ENCODE results near the gene TPO. TPM values are rescaled to one million over a fixed set of nuclear protein-coding genes. Genes with fewer than 3 reads are reported as not detected.

The TPO gene
- total RNA-seq, 1 experiment from 2014 or later: not detected

- Mint-ChIP-seq H3K4me3 (no peak overlapping the region), H3K27ac (no peak overlapping the region), H3K36me3 (no peaks in the 10 kb centered on the region), H3K27me3 (ENCODE audit: low read depth) (no peaks in the 10 kb centered on the region), H3K4me1 (peaks cover 3% of the 10 kb centered on the region; the same call in 1 of the 2 replicates), H3K9me3 (no peaks in the 10 kb centered on the region)
- TF ChIP-seq E2F4 (CRISPR knock-in tag; IDR thresholded peaks at IDR 0.05; ENCODE audit: borderline replicate concordance, low read depth) (no peak), TEAD1 (CRISPR knock-in tag; IDR thresholded peaks at IDR 0.05) (no peak), RORB (CRISPR knock-in tag; IDR thresholded peaks at IDR 0.05) (no peak), NFATC4 (CRISPR knock-in tag; IDR thresholded peaks at IDR 0.05) (no peak), CREM (CRISPR knock-in tag; IDR thresholded peaks at IDR 0.05) (no peak)
- no peak for ATAC-seq
- CTCF ChIA-PET: interaction anchor here (0.7 to 3.2 kb wide), 2 partner anchors 54 to 1071 kb away, joined by 5 to 8 read pairs; no protein-coding TSS in a partner anchor
- peak; percentile 3 for DNase-seq (ENCODE audit: low spot score)
- POLR2A ChIA-PET: no interaction called here
These were observed 83.1 kb downstream of the TPO start for GRCh38 chr2:1496359-1496821.

GRCh38 chr2:1497122-1497611 lies 83.9 kb downstream of the TPO start:
- Mint-ChIP-seq H3K9me3 (no peaks in the 10 kb centered on the region), H3K27ac (no peak overlapping the region), H3K4me3 (no peak overlapping the region), H3K36me3 (no peaks in the 10 kb centered on the region), H3K4me1 (no peaks in the 10 kb centered on the region), H3K27me3 (ENCODE audit: low read depth) (no peaks in the 10 kb centered on the region)
- DNase-seq (ENCODE audit: low spot score): peak; percentile 8
- no peak for ATAC-seq
- CTCF ChIA-PET: interaction anchor here (3.2 kb wide), 1 partner anchor 54 kb away, joined by 8 read pairs; no protein-coding TSS in a partner anchor
- POLR2A ChIA-PET: no interaction called here
- no peak for TF ChIP-seq ZNF416 (CRISPR knock-in tag; IDR thresholded peaks at IDR 0.05)
- no peak for TF ChIP-seq SOX15 (CRISPR knock-in tag; IDR thresholded peaks at IDR 0.05)
- no peak for TF ChIP-seq USF1 (CRISPR knock-in tag; IDR thresholded peaks at IDR 0.05)
- no peak for TF ChIP-seq CREB1 (CRISPR knock-in tag; IDR thresholded peaks at IDR 0.05)
- no peak for TF ChIP-seq ARID4B (CRISPR knock-in tag; IDR thresholded peaks at IDR 0.05; ENCODE audit: borderline replicate concordance)
- TF ChIP-seq ZNF281 (CRISPR knock-in tag; IDR thresholded peaks at IDR 0.05): no peak
- no peak for TF ChIP-seq TEAD1 (CRISPR knock-in tag; IDR thresholded peaks at IDR 0.05)
- no peak for TF ChIP-seq AFF4 (CRISPR knock-in tag; IDR thresholded peaks at IDR 0.05; ENCODE audit: borderline replicate concordance)
- TF ChIP-seq PREB (CRISPR knock-in tag; IDR thresholded peaks at IDR 0.05; ENCODE audit: borderline replicate concordance): no peak
- no peak for TF ChIP-seq GRHL2 (CRISPR knock-in tag; IDR thresholded peaks at IDR 0.05; ENCODE audit: insufficient replicate concordance, severe bottlenecking)
- no peak for TF ChIP-seq PRRX2 (CRISPR knock-in tag; IDR thresholded peaks at IDR 0.05)
- no peak for TF ChIP-seq ZNF317 (CRISPR knock-in tag; IDR thresholded peaks at IDR 0.05; ENCODE audit: borderline replicate concordance, low read depth)
- no peak for TF ChIP-seq ATF1 (CRISPR knock-in tag; IDR thresholded peaks at IDR 0.05)
- no peak for TF ChIP-seq ZMAT4 (CRISPR knock-in tag; IDR thresholded peaks at IDR 0.05)
- TF ChIP-seq KAT7 (CRISPR knock-in tag; IDR thresholded peaks at IDR 0.05; ENCODE audit: borderline replicate concordance): no peak
- TF ChIP-seq MAX (CRISPR knock-in tag; IDR thresholded peaks at IDR 0.05): no peak
